Measurements from ENCODE around the gene LGALS7. TPM values are rescaled to one million over a fixed set of nuclear protein-coding genes. Genes with fewer than 3 reads are reported as not detected.

Gene LGALS7
- total RNA-seq, 2 experiments from 2014 or later = not detected

DNA sequence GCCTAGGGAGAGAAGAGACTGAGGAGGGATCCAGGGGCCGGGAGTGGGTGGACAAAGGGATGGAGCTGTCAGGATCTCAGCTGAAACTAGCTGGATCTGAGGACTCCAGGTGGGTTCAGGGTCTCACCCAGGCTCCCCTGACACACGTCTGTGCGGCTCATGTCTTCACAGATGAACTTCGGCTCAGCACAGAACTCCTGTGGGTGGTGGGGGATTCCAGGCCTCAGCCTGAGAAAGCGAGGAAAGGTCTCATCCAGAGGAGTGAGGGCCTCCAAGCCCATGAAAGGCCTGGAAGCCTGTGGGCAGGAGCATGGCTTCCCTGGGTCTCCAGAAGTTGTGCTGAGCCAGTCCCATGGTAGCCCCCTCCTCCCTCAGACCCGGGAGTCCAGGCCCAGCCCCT is 30.4 kb downstream of the LGALS7 start:
- Histone ChIP-seq H3K9me3 (ENCODE audit: low read length) (no peaks in the 10 kb centered on the region), H2AFZ (ENCODE audit: low read length) (no peak overlapping the region), H3K36me3 (ENCODE audit: insufficient read depth, low read length) (no peaks in the 10 kb centered on the region), H4K20me1 (ENCODE audit: insufficient read depth, low read length) (no peaks in the 10 kb centered on the region), H3K79me2 (ENCODE audit: insufficient read depth, low read depth, low read length) (no peaks in the 10 kb centered on the region), H3K27ac (ENCODE audit: low read depth, low read length, poor library complexity, severe bottlenecking) (no peak overlapping the region), H3K4me2 (ENCODE audit: low read length) (no peak overlapping the region), H3K4me3 (ENCODE audit: low read depth, low read length, poor library complexity, severe bottlenecking) (no peak overlapping the region), H3K4me1 (ENCODE audit: insufficient read depth, low read length, poor library complexity, severe bottlenecking) (no peaks in the 10 kb centered on the region), H3K9me2 (ENCODE audit: insufficient read depth, low read length) (no peaks in the 10 kb centered on the region)
- TF ChIP-seq EZH2phosphoT487 (IDR thresholded peaks at IDR 0.05; ENCODE audit: borderline replicate concordance, low read depth, low read length) = no peak
- TF ChIP-seq, protein P1, sequence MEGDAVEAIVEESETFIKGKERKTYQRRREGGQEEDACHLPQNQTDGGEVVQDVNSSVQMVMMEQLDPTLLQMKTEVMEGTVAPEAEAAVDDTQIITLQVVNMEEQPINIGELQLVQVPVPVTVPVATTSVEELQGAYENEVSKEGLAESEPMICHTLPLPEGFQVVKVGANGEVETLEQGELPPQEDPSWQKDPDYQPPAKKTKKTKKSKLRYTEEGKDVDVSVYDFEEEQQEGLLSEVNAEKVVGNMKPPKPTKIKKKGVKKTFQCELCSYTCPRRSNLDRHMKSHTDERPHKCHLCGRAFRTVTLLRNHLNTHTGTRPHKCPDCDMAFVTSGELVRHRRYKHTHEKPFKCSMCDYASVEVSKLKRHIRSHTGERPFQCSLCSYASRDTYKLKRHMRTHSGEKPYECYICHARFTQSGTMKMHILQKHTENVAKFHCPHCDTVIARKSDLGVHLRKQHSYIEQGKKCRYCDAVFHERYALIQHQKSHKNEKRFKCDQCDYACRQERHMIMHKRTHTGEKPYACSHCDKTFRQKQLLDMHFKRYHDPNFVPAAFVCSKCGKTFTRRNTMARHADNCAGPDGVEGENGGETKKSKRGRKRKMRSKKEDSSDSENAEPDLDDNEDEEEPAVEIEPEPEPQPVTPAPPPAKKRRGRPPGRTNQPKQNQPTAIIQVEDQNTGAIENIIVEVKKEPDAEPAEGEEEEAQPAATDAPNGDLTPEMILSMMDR (conservative IDR thresholded peaks at IDR 0.05; ENCODE audit: low read length) = no peak
- DNase-seq (ENCODE audit: low spot score) = no peak
- no TSS peak for BruUV-seq (replicated peaks)
- intact Hi-C loops (cut with micrococcal nuclease; ENCODE audit: unreplicated experiment) = no loop called here
- POLR2A ChIA-PET = interaction anchor here (0.7 kb wide), 1 partner anchor 332 kb away, joined by 6 read pairs; no protein-coding TSS in a partner anchor
- CTCF ChIA-PET (ENCODE audit: unreplicated experiment) = no interaction called here

DNA sequence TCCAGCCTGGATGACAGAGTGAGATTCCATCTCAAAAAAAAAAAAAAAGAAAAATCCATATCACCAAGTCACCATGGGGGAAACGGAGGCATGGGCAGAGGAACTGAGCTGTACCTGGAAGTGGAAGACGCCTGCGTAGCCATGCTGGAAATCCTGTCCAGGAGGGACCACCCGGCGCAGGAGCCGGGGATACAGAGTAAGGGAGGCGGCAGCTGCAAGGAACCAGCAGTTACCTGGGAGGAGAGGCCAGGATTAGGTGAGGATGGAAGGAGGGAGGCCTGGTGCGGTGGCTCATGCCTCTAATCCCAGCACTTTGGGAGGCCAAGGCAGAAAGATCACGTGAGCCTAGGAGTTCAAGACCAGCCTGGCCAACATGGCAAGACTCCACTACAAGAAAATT is 31.0 kb downstream of the LGALS7 start:
- no peaks in the 10 kb centered on the region for H3K9me3 ChIP-seq (ENCODE audit: low read length)
- H3K4me3 ChIP-seq (ENCODE audit: low read depth, low read length, poor library complexity, severe bottlenecking) = no peak overlapping the region
- intact Hi-C loops (cut with micrococcal nuclease; ENCODE audit: unreplicated experiment) = no loop called here
- no TSS peak for BruUV-seq (replicated peaks)
- H3K9me2 ChIP-seq (ENCODE audit: insufficient read depth, low read length) = no peaks in the 10 kb centered on the region
- POLR2A ChIA-PET = interaction anchor here (0.5 to 0.7 kb wide), 2 partner anchors 240 to 331 kb away, joined by 4 to 6 read pairs; no protein-coding TSS in a partner anchor
- CTCF ChIA-PET (ENCODE audit: unreplicated experiment) = no interaction called here
- H3K36me3 ChIP-seq (ENCODE audit: insufficient read depth, low read length) = no peaks in the 10 kb centered on the region
- no peak overlapping the region for H3K4me2 ChIP-seq (ENCODE audit: low read length)
- H3K27ac ChIP-seq (ENCODE audit: low read depth, low read length, poor library complexity, severe bottlenecking) = no peak overlapping the region
- TF ChIP-seq, protein P1 (conservative IDR thresholded peaks at IDR 0.05; ENCODE audit: low read length) = no peak
- no peak for TF ChIP-seq EZH2phosphoT487 (IDR thresholded peaks at IDR 0.05; ENCODE audit: borderline replicate concordance, low read depth, low read length)
- no peaks in the 10 kb centered on the region for H4K20me1 ChIP-seq (ENCODE audit: insufficient read depth, low read length)
- DNase-seq (ENCODE audit: low spot score) = no peak
- no peaks in the 10 kb centered on the region for H3K4me1 ChIP-seq (ENCODE audit: insufficient read depth, low read length, poor library complexity, severe bottlenecking)
- H3K79me2 ChIP-seq (ENCODE audit: insufficient read depth, low read depth, low read length) = no peaks in the 10 kb centered on the region
- no peak overlapping the region for H2AFZ ChIP-seq (ENCODE audit: low read length)

DNA sequence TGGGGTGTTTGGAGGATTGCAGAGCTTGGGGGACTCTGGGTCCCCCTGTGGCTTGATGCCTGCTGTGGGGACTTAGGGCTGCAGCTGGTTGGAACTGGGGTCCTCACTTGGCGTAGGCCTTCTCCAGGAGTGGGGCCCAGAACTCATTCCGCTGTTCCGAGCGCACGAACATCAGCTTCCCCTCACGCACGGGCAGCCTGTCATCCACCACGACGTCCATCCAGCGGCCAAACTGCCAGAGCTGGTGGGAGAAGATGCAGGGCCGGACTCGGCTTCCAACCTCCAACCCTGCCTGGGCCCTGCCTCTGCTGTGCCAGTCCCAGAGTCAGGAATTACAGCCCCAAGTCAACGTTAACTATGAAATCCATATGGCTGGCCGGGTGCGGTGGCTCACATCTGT is 31.6 kb downstream of the LGALS7 start:
- no peak overlapping the region for H3K4me2 ChIP-seq (ENCODE audit: low read length)
- TF ChIP-seq EZH2phosphoT487 (IDR thresholded peaks at IDR 0.05; ENCODE audit: borderline replicate concordance, low read depth, low read length) = no peak
- TF ChIP-seq, protein P1 (conservative IDR thresholded peaks at IDR 0.05; ENCODE audit: low read length) = no peak
- no peaks in the 10 kb centered on the region for H3K9me3 ChIP-seq (ENCODE audit: low read length)
- no peak overlapping the region for H3K27ac ChIP-seq (ENCODE audit: low read depth, low read length, poor library complexity, severe bottlenecking)
- no peaks in the 10 kb centered on the region for H3K9me2 ChIP-seq (ENCODE audit: insufficient read depth, low read length)
- no peaks in the 10 kb centered on the region for H3K4me1 ChIP-seq (ENCODE audit: insufficient read depth, low read length, poor library complexity, severe bottlenecking)
- H3K36me3 ChIP-seq (ENCODE audit: insufficient read depth, low read length) = no peaks in the 10 kb centered on the region
- POLR2A ChIA-PET = interaction anchor here (0.5 kb wide), 1 partner anchor 241 kb away, joined by 4 read pairs; no protein-coding TSS in a partner anchor
- no peaks in the 10 kb centered on the region for H4K20me1 ChIP-seq (ENCODE audit: insufficient read depth, low read length)
- H3K79me2 ChIP-seq (ENCODE audit: insufficient read depth, low read depth, low read length) = no peaks in the 10 kb centered on the region
- CTCF ChIA-PET (ENCODE audit: unreplicated experiment) = interaction anchor here (0.6 kb wide), 1 partner anchor 192 kb away, joined by 3 read pairs; no protein-coding TSS in a partner anchor
- no TSS peak for BruUV-seq (replicated peaks)
- H2AFZ ChIP-seq (ENCODE audit: low read length) = no peak overlapping the region
- no peak for DNase-seq (ENCODE audit: low spot score)
- no peak overlapping the region for H3K4me3 ChIP-seq (ENCODE audit: low read depth, low read length, poor library complexity, severe bottlenecking)
- intact Hi-C loops (cut with micrococcal nuclease; ENCODE audit: unreplicated experiment) = no loop called here
